GM18909 (cell line): Measurements from ENCODE around the gene SUGCT.
"Not testable (repeated sequence)": the region's sequence is repeated elsewhere in the genome, so short reads cannot be mapped to it uniquely, and the experiment has no call there.

ENCODE experiments used
- ATAC-seq: cut with Tn5 transposase; IDR thresholded peaks from one replicate; pipeline ENCODE4 v1.9.1; 2021; ENCODE audit warnings: mild to moderate bottlenecking; ENCODE audit not compliant: unreplicated experiment, poor library complexity

SUGCT gene

DNA sequence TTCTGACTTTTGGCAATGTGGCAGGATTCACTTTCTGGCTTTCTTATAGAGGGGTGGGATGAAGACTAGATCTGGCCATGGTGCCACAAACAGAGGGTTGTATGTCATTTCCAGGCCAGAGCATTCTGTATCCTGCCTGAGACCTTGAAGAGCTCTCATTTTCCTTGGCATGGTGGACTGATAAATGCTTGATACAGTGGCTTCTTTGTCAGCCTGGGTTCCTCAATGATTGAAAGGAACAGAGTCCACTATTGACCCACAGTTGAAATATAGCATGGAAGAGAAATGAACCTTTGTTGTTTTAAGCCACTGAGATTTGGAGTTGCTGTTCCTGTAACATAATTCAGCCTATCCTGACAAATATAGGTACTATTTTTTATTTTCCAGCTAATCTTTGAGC is 462.7 kb downstream of the SUGCT start:
- ATAC-seq = no peak

DNA sequence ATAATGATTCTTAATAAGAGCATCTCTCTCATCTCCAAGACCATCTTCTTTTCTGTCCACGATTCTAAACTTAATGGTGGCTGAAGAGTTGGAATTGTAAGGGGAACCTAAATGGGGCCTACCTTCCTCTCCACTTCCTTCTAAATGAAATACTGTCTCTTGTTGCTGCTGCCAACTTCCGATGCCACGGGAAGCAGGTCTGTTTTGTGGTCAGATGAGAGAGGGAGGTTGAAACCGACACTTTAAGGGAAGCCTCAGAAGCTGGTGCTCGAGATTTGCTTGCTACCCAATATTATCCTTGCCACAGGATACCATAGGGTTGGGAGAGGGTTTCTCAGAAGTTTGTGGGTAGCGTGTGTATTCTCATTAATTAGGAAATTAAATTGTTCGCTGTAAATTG is 464.1 kb downstream of the SUGCT start:
- no peak for ATAC-seq

DNA sequence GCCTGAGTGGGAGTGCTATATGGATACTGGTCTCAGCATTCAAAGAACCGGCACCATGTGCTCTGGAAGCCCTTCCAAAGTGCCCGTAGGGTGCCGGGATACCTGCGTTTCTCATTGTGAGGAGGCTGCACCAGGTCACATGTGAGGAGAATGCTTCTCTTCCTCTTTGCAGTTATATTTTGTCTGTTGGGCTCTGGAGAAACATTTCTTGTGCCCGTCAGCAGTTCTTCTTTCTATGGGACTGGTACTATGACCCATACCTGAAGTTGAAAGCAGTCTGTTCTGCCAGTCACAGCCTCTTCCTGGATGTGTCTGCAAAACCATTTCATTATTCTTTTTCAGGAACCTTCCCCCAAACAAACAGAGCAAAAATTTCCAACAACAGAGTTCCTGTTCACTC is 465.0 kb downstream of the SUGCT start:
- ATAC-seq = no peak

DNA sequence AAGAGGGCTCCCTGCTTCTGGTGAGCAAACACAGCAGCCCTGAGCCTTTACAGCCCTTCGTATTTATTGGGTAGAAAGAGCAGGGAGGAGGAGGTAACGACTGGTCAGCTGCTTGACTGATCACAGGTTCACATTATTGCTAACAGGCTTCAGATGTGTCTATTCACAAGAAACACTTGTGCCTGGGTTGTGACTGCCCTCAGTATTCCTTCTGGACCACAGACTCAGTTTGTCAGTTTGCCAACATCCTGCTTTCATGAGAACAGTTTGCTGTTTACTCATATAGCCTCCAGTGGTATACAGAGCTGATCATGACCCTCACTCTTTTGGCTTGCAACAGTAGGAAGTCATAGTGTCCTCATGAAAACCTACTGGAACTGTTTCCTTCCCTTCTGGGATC is 467.5 kb downstream of the SUGCT start:
- not testable (repeated sequence) for ATAC-seq

DNA sequence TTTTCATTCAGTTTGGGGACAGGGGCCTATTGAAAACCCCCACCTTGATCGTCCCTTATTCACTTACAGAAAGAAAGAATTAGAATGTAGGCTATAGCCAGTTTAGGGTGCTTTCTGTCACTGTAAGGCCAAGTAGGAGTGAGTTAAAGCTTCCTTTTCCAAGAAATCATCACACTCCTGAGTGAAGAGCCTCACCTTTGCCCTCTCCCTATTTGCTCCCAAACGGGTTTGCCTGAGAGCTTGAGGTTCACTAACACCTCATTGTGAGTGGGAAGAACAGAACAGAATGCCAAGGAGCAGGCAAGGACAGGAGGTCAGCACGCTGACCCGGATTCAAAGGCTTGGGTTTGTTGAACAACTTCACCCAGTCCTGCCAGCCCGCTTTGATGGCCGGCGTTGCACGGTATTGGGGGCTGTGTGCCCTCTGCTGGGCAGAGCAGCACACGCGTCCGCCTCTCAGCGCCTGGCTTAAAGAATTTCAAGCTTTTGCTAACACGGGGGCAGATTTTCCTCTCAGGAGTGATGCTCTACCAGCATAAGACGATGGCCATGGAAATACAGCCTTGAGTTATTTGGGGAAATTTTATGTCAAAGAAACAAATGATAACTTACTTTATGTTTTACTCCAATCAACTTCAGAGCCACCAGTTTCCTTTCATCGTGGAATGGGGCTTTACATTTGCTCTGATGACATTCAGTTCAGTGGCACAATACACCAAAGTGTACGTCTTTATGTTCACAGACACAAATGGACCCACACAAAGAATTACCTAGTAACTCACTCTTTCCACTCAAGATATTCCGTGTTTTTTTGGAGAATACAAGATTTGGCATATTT is 470.0 kb downstream of the SUGCT start:
- peak; percentile 89 for ATAC-seq

DNA sequence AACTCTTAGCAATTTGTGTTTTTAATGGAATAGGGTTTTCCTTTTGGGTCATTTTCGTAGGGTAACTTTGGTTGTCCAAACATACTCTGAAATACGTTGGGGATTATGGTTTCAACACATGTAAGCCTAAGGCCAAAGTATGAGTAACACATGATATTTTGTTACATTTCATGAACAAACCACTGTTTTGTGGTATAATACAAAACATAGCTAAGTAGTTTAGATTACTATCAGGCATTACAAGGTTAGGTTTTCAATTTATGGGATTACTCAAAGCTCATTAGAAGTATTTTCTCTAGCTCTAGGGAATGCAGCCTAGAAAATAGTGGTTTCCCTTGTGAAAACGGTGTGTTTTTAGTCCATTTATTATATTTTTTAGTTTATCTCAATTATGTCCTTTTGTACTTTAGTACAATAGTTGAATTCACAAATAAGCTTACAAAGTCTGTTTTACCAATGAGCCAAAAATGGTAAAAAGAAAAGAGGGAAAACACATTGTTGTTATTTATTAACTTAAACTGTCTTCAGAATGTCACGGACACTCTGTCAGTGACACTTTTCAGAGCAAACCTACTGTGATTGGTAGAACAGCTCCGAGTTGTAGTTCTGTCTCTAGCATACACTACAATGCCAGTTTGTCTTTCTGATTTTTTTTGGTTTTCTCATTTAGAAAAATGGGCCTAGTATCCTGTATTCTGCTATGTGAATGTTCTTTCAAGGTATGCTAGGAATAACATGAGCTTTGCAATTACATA is 473.7 kb downstream of the SUGCT start:
- ATAC-seq = no peak

DNA sequence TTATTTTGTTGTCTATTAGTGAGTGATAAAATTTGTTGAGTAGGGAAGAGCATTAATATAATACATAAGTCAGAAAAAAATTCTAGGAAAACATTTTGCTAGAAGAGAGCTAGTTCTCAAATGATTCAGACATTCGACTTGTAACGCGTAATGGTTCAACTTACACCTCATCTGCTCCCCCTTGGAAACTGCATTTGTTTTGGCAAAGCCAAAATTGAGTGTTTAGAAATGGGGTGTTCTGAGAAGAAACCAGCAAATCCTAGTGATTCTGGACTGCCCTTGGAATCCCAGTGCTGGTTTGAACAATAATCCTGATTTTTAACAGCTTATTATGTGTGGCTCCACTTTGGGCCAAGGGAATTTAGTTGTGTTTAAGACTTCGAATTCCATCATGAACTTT is 475.7 kb downstream of the SUGCT start:
- no peak for ATAC-seq

DNA sequence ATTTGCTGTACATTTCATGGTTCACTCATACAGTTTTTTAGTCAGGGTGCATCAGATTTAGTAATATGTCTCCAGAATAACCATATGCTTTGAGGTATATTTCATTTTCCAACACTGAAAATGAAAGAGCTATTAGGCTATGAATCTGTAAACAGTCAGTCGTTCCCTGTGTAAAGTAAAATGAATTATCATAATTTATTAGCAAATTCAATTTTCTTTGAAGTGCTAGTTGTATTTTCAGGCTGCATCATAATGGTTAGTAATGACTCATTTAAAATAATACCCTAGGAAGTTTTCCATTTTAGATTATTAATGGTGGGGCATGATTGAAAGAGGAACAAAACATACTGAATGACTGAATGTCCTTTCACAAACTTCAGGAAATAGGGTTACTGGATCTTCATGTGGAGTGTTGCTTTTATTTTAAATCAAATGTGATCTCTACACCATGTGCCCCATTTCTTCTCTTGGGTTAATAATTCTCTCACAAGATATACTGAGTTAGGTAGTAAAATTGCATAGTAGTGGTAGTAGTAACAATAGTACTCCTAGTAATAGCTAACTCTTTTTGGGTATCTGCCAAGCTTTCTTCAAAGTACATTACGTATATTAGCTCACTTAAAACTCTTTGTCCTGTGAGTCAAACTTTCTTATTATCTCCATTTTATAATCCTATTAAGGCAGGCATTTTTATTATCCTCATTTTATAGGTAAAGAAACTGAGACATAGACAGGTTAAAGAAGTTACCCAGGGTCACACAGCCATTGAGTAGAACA is 476.5 kb downstream of the SUGCT start:
- ATAC-seq = no peak

DNA sequence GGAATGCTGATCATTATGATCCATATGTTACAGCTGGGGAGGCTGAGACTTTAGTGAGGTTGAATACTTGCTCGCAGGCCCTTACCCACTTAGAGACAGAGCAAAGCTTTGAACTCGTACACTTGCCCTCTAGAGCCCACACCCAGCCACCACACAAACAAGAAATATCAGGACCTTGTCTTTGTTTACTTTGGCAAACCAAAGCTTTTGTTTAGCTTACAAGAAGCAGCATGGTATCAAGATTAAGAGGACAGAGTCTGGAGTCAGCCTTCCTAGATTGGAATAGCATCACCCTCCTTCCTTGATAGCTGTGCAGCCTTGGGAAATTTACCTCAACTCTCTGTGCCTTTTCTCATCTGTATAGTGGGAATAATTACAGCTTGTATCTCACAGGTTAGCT is 477.5 kb downstream of the SUGCT start:
- ATAC-seq = no peak

DNA sequence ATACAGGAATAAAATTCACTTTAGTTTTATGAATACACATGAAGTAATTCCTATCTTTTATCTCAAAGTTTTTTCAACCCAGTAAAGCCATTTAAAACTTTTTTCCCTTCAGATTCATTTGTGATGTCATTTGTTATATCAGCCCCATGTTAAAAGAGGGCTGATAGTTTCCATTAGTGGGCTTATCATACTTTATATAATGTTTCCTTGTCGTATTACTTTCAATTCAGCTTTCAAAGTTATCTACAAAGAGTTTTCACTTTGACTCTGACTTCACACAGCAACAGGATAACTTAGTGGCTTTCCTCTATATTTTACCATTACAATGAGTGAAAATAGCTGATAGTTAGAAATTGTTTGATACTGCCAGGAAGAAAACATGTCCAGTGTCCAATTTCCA is 484.8 kb downstream of the SUGCT start:
- ATAC-seq = no peak

DNA sequence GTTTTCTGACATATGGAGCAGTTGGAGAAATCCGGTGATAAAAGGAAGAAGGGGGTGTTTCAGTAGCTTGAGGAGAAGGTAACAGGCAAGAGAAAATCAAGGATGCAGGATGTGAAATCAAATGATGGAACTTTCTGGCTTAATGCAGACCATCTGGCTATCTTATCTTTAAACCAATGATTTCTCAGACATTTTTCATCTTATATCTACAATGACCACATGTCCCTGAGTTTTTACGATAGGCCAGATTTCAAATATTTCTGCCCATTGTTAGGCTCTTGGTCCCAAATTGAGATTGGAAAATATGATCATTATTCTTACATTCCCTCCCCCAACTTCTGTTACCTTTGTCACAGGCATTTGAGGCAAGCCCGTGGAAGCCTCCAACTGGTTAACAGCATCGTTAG is 486.8 kb downstream of the SUGCT start:
- no peak for ATAC-seq

DNA sequence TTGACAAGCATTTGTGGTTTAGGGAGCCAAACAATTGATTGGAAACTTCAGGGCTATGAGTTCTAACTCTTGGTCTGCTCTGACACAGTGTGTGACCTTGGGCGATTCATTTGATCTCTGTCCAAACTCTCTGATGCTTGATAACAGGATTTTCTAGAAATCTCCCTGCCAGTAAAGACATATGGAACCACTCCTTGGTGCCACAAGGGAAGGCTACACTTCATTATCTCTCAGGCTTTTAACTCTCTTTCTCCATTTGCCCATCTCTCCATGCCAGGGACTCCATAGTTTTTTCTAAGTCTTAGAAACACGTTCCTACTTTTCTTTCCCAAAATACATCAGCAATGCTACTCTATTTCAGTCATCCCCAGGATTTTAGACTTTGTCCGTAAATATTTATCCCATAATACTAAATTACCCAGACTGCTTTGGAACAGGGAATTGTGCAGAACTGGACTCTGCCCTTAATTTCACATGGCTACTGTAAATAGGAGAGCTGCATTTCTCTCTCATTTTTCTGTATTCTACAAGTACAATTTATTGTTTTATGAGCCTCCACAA is 488.2 kb downstream of the SUGCT start:
- ATAC-seq = no peak

DNA sequence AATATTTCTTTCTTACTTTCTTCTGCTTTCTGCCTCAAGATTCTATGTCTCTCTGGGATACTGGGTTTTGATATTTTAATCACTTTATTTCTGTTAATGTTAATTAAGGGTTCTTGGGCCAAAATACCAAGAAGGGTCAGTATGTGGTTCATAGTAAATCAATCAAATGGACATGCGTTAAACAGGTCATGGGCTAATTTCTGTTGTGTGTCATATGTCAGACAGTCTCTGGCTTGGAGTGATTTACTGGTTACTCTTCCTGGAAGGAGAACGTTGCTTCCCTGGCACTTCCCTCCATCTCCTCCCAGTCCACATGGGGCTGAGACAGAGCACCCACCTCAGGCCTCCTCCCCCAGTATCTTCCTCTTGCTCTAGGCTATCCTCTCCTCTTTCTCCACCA is 489.1 kb downstream of the SUGCT start:
- ATAC-seq = no peak

DNA sequence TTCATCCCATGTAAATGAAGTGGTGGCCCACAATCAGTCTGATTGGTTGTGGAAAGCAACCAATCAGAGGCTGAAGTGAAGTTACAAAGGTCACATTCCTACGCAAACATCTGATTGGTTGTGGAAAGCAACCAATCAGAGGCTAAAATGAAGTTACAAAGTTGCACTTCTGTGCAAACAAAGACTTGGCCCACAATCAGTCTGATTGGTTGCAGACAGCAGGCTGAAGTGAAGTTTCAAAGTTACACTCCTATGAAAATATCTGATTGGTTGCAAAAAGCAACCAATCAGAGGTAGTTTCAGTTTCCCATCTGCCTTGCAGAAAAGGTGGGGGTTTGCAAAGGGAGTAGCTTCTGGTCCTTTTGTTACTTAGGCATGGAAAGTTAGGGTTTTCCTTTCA is 492.6 kb downstream of the SUGCT start:
- ATAC-seq = not testable (repeated sequence)

DNA sequence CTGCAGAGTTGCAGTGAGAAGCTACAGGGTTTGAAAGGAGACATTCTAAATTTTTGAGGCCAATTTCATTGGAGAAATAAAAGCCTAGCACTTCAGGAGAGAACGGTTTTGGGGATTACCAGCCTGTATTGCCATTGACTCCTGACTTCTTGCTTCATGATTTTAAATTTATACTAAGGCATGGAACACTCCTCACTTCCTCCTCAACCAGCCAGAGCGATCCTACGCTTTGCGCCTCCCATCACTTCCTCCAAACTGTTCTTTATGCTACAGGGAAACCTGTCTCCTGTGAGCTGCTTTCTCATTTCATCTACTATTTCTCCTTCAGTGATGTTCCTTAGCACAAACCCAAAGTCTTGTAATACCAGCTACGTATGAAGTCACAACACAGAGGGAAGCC is 495.1 kb downstream of the SUGCT start:
- no peak for ATAC-seq

DNA sequence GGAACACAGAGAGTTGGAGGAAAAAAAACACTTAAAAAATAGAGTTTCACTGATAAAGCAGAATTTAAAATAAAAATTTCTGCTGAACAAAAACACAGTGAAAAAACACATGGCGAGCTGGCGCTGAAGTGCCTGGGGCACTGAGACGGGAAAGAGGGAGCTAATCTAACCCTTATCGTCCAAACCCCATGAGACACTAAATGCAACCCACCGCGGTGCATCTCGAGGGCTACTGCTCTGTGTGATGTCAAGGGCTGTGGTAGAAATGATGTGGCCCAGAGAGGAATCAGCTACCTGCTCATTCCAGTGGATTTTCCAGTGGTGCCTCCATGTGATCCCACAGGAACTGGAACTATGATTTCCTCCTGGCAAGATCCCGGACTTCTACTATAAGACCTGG is 499.3 kb downstream of the SUGCT start:
- no peak for ATAC-seq

DNA sequence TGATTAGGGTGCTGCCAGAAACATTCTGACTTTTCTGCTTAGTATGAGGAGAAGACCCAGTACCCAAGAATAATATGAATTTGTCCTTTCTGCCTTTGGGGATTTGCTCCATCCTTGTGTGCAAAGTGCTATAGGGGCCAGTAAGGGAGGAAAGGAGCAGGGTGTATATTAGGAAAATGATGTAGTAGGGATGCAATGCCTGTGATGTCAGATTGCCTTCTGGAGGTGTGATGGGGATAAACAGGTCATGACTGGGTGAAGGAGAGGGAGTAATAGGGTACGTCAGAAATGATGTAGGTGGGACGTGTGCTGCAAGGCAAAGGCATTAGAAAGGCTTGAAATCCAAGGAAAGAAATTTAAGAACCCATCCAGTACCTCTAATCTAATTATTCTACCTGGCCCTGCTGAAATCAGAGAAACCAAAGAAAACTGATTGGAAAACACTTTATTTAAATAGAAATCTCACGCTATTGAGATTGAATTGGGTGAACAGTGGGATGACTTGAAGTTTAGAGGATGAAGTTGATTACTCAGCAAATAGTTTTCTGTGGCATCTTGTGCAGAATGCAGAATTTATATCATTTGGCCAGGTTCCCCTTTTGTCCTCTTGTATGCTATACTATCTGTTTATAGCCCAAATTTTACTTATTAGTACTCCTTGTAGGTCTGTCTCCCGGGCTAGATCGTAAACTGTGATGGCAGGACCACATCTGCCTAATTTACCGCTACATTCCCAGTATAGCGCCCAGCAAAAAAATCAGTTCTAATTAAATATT is 503.9 kb downstream of the SUGCT start:
- no peak for ATAC-seq

DNA sequence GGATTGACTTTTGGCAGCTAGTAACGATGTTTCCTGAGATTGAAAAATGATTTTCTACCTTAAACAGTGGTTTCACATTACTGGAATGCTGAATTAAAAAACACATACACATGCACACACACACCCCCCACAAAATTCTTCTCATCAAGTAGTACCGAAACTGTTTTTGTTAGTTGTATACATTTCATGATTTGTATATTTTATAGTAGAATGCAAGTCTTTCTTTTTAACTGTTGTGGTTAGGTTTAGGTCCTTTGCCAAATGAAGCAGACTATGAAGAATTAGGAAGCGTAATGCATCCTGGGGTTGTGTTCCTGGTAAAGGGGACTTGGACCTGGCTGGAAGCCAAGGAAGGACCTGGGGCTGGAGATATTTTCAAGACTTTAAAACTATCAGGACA is 505.8 kb downstream of the SUGCT start:
- ATAC-seq = no peak

DNA sequence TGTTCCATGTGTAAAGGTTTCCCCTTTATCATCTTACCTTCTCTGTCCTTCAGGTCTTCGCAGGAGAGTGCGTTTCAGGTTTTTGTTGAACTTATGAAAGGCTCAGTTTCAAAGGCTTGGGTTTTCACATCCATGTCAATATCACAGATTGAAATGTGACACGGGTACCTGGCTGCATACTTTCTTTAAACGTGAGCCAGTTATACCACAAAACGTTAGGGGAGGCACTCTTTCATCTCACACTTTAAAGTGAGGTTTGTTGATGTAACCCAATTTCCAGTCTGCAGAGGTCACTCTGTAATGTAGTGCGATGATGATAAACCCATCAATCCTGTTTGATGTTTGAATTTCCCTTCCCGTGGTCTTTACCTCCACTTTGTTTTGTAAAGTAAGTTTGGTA is 506.9 kb downstream of the SUGCT start:
- ATAC-seq = no peak

DNA sequence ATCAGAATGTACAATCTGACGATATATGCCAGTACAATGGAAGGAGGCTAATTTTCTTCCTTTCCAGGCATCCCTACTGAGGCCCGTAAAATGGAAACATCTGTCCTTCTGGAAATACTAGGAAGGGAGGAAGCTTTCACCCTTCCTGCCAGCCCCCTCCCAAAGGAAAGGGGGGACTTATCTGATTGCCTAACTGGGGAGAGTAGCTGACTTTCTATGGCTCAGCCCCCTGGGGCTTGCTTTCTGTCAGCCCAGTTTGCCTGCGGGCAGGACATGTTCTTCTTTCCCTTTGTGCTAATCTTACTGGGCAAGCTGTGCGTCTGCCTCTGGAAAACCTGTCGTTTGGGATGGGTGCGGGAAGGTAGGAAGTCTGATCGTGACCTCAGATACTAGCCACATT is 508.9 kb downstream of the SUGCT start:
- ATAC-seq = no peak
